Panc1 (cell line): ENCODE measurements around the gene CYRIA. TPM values are rescaled to one million over a fixed set of nuclear protein-coding genes. Genes with fewer than 3 reads are reported as not detected.

Experiments used
- ATAC-seq: fragments of 200-7000 bp; cut with Tn5 transposase; 2 replicates; pipeline ENCODE4 v1.9.1; 2020; ENCODE audit warnings: mild to moderate bottlenecking, moderate library complexity
- BruUV-seq: library from RNA; stranded (reverse); fragments of 400-500 nt; replicated peaks from 2 replicates; lab custom pipeline; 2021; lab: Mats Ljungman, UMichigan
- CTCF ChIA-PET: fragments of 300-600 bp; sonication (Branson Sonifier 250); formaldehyde crosslinking; loops from one replicate; lab custom pipeline; 2022; ENCODE audit warnings: antibody characterized with exemption; lab: Charles Lee
- POLR2A ChIA-PET: fragments of 300-600 bp; sonication (Branson Sonifier 250); formaldehyde crosslinking; loops from one replicate; lab custom pipeline; 2022; ENCODE audit warnings: antibody characterized with exemption; lab: Charles Lee
- DNase-seq: peaks from one replicate; pipeline ENCODE4 v3.0.0-alpha.2; 2010; ENCODE audit warnings: low read depth, low spot score
- H3K27ac ChIP-seq: 2 replicates; pipeline ENCODE4 v1.5.1; 2011; ENCODE audit warnings: mild to moderate bottlenecking, low read length, inconsistent platforms
- H3K27me3 ChIP-seq: fragments of 200-500 bp; sonication (Bioruptor generic); 2 replicates; pipeline ENCODE4 v1.6.0; 2014; ENCODE audit warnings: low read length, inconsistent platforms; ENCODE audit not compliant: control insufficient read depth, insufficient read depth
- H3K36me3 ChIP-seq: fragments of 200-500 bp; sonication (Bioruptor generic); 2 replicates; pipeline ENCODE4 v1.5.1; 2014; ENCODE audit warnings: inconsistent platforms, mild to moderate bottlenecking, low read length, moderate library complexity; ENCODE audit not compliant: control insufficient read depth, insufficient read depth
- H3K4me1 ChIP-seq: 2 replicates; pipeline ENCODE4 v1.5.1; 2011; ENCODE audit warnings: inconsistent platforms, mild to moderate bottlenecking, low read length, moderate library complexity; ENCODE audit not compliant: control insufficient read depth, insufficient read depth
- H3K4me3 ChIP-seq, 2 experiments: 2 replicates each; pipeline ENCODE4 v1.5.1; 2011 to 2012; ENCODE audit warnings: low read depth in 2 of 2, low read length in 2 of 2, mild to moderate bottlenecking in 2 of 2, inconsistent platforms in 1 of 2, moderate library complexity in 1 of 2
- H3K9me3 ChIP-seq: fragments of 200-500 bp; sonication (Bioruptor generic); 2 replicates; pipeline ENCODE4 v1.5.1; 2014; ENCODE audit warnings: low read depth, mild to moderate bottlenecking, inconsistent platforms, low read length, moderate library complexity; ENCODE audit not compliant: control insufficient read depth, insufficient read depth
- CTCF ChIP-seq: fragments of 450-650 bp; IDR thresholded peaks from 2 replicates; pipeline ENCODE4 v1.5.1; 2017; ENCODE audit warnings: mild to moderate bottlenecking
- POLR2AphosphoS5 ChIP-seq: IDR thresholded peaks from 2 replicates; pipeline ENCODE4 v1.6.1; 2012; ENCODE audit warnings: mild to moderate bottlenecking, low read depth, low read length, moderate library complexity
- REST ChIP-seq, 2 experiments: IDR thresholded peaks; 2 replicates each; pipeline ENCODE4 v1.6.1; 2011 to 2012; ENCODE audit warnings: low read depth in 2 of 2, control low read depth in 1 of 2, low read length in 1 of 2, mild to moderate bottlenecking in 1 of 2, moderate library complexity in 1 of 2; ENCODE audit not compliant: insufficient read depth in 1 of 2
- SIN3A ChIP-seq: IDR thresholded peaks from 2 replicates; pipeline ENCODE4 v1.6.1; 2012; ENCODE audit warnings: low read depth, mild to moderate bottlenecking, low read length, moderate library complexity, borderline replicate concordance; ENCODE audit not compliant: insufficient read depth
- TCF7L2 ChIP-seq: IDR thresholded peaks from 2 replicates; pipeline ENCODE4 v1.6.1; 2011; ENCODE audit warnings: mild to moderate bottlenecking, low read depth, low read length, inconsistent platforms
- in situ Hi-C: cut with HindIII; loops from 2 replicates; pipeline ENCODE4 v1.10.0; 2016; ENCODE audit warnings: low sequenced_read_pairs, low pct_unique_long_range_greater_than_20kb
- intact Hi-C: fragments of 100-400 bp; cut with micrococcal nuclease; formaldehyde crosslinking; loops from one replicate; pipeline ENCODE4 v1.10.0; 2022; ENCODE audit not compliant: unreplicated experiment
- total RNA-seq: library from RNA; stranded (reverse); gene quantifications from one replicate; pipeline ENCODE4 v1.2.1, GENCODE V29; 2021; ENCODE audit not compliant: unreplicated experiment

CYRIA gene
- total RNA-seq, 1 experiment from 2014 or later = 0.13 TPM

GRCh38 chr2:16653083-16653375, 12.6 kb downstream of the CYRIA start:
- no TSS peak for BruUV-seq
- CTCF ChIA-PET = no interaction called here
- Histone ChIP-seq H3K4me1 (no peaks in the 10 kb centered on the region), H3K27me3 (no peaks in the 10 kb centered on the region; the same call in 1 of the 2 replicates), H3K36me3 (no peaks in the 10 kb centered on the region), H3K4me3 (no peak overlapping the region), H3K27ac (no peak overlapping the region), H3K9me3 (no peaks in the 10 kb centered on the region)
- intact Hi-C loops = no loop called here
- no peak for ATAC-seq
- no peak for TF ChIP-seq CTCF
- TF ChIP-seq POLR2AphosphoS5 = no peak
- POLR2A ChIA-PET = no interaction called here
- no peak for DNase-seq
- in situ Hi-C loops = no loop called here

DNA sequence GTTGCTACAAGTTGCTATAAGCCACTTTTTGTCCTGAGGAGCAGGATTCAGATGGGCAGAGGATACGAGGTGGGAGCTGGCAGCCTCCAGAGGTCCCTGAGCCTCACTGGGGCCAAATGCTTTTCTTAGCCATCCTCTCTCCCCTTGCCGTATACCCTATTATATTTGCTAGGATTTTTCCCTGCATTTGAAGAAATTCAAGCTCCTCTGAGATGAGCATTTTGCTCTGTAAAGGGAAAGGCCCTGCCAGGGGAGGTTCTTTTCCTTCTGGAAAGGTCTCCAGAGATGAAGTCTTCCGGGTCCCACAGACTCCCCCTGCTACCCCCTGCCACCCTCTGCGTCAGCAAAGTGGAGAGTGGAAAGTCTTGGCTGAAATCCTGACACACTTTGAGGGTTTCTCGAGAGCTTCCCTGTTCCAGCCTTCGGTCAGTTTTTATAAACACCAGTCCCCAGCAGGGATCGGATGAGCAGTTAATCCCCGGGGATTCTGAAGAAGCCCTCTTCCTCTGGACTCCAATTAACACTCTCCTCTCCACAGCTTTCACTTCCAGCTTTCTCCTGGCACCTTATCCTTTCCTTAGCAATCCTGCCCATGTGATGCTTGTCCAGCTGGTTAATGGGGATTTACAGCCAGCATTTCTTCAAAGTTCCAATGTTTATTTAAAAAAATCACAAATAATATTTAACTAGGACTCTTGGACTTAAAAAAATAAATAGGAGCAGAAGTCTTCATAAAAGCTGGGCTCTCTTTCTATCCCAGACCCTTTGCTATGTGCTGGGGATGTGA, 13.1 kb downstream of the CYRIA start:
- no peak for ATAC-seq
- TF ChIP-seq TCF7L2 = no peak
- no peak for TF ChIP-seq REST (IDR thresholded peaks at IDR 0.05; ENCODE audit: insufficient read depth in 1 of 2, low read depth in 2 of 2, low read length in 1 of 2)
- no peak for TF ChIP-seq POLR2AphosphoS5
- TF ChIP-seq SIN3A = no peak
- no peak for TF ChIP-seq CTCF
- POLR2A ChIA-PET = no interaction called here
- in situ Hi-C loops = no loop called here
- H3K27me3 ChIP-seq = no peaks in the 10 kb centered on the region; the same call in 1 of the 2 replicates
- CTCF ChIA-PET = no interaction called here
- DNase-seq = no peak
- intact Hi-C loops = no loop called here
- no peaks in the 10 kb centered on the region for H3K4me1 ChIP-seq
- no peaks in the 10 kb centered on the region for H3K9me3 ChIP-seq
- H3K27ac ChIP-seq = no peak overlapping the region
- no peaks in the 10 kb centered on the region for H3K36me3 ChIP-seq
- no peak overlapping the region for H3K4me3 ChIP-seq
- no TSS peak for BruUV-seq
